ENCODE measurements around the gene WSCD1.

The WSCD1 gene

GRCh38 chr17:6047966-6048365, 22.2 kb upstream of the WSCD1 start:
- no peak for TF ChIP-seq CTCF (IDR thresholded peaks at IDR 0.05; ENCODE audit: insufficient read depth, low read length, poor library complexity, severe bottlenecking)
- Histone ChIP-seq H3K27me3 (replicated peaks; ENCODE audit: control insufficient read depth, insufficient read depth, low read length) (no peaks in the 10 kb centered on the region; the same call in 1 of the 2 replicates), H3K4me3 (replicated peaks; ENCODE audit: low read depth, low read length) (no peak overlapping the region), H3K36me3 (ENCODE audit: control insufficient read depth, insufficient read depth, low read length) (no peaks in the 10 kb centered on the region)
- no peak for DNase-seq (ENCODE audit: extremely low read depth, insufficient read length)

DNA sequence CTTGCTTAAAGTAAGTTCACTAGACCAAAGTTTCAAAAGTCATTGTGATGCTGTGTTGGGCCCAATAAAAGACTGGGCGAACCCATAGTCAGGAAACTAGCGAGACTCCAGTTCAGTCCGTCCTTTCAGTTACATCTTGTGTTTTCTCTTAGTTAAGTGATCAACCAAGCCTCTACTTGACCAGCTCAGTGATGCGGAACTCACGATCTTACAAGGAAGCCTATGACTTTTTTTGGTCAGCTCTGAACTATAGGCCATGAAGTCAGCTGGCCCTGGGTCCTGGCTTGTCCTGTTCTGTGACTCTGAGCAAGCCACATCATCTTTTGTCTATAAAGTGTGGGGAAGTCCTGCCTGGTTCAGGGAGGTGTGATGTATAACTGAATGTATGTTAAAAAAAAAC, 21.7 kb upstream of the WSCD1 start:
- no peak for TF ChIP-seq CTCF (IDR thresholded peaks at IDR 0.05; ENCODE audit: insufficient read depth, low read length, poor library complexity, severe bottlenecking)
- no peak for DNase-seq (ENCODE audit: extremely low read depth, insufficient read length)
- H3K36me3 ChIP-seq (ENCODE audit: control insufficient read depth, insufficient read depth, low read length), result no peaks in the 10 kb centered on the region
- no peak overlapping the region for H3K4me3 ChIP-seq (replicated peaks; ENCODE audit: low read depth, low read length)
- no peaks in the 10 kb centered on the region; the same call in 1 of the 2 replicates for H3K27me3 ChIP-seq (replicated peaks; ENCODE audit: control insufficient read depth, insufficient read depth, low read length)

- Histone ChIP-seq H3K4me3 (replicated peaks; ENCODE audit: low read depth, low read length) (no peak overlapping the region), H3K36me3 (ENCODE audit: control insufficient read depth, insufficient read depth, low read length) (no peaks in the 10 kb centered on the region)
- no peak for DNase-seq (ENCODE audit: extremely low read depth, insufficient read length)
Measured at GRCh38 chr17:6052926-6053325, 17.3 kb upstream of the WSCD1 start.

DNA sequence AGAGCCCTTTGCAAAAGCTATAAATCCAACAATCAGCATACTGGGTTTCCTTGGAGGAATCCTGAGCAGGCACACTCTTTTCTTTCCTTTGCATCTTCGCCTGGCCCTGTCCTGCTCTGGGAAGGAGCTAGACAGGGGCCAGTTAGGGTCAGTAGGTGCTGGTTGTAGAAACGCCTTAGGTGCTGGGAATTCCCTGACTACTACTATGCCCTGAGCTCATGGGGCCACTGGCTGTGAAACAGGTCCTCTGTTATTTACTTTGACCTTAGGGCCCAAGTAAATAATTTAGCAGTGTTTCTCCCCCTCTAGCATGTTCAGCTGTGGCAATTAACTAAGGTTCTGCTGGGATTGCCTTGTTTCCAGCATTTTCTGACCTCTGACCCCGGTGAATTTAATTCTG, 15.8 kb upstream of the WSCD1 start:
- no peak overlapping the region for H3K4me3 ChIP-seq (replicated peaks; ENCODE audit: low read depth, low read length)
- DNase-seq (ENCODE audit: extremely low read depth, insufficient read length), result no peak

More at GRCh38 chr17:6052926-6053325, 17.3 kb upstream of the WSCD1 start:
- H3K27me3 ChIP-seq (replicated peaks; ENCODE audit: control insufficient read depth, insufficient read depth, low read length), result no peaks in the 10 kb centered on the region; the same call in none of the 2 replicates
- no peak for TF ChIP-seq CTCF (IDR thresholded peaks at IDR 0.05; ENCODE audit: insufficient read depth, low read length, poor library complexity, severe bottlenecking)

DNA sequence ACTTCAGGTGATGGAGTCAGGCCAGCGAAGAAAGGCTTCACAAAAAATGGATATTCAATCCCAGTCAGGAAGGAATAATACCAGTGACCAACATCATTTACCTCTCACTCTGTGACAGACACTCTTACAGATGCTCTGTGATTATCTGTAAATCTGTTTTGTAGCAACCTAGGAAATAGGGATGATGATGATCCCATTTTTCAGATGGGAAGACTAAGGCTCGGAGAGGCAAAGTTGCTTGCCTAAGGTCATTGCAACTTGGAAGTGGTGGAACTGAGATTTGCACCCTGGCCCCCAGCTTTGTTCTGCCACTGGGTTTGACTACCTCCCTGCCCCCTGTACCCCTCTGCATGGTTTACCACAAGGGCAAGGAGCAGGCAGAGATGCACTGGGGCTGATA, 14.1 kb upstream of the WSCD1 start:
- DNase-seq (ENCODE audit: extremely low read depth, insufficient read length), result no peak
- Histone ChIP-seq H3K4me3 (replicated peaks; ENCODE audit: low read depth, low read length) (no peak overlapping the region), H3K36me3 (ENCODE audit: control insufficient read depth, insufficient read depth, low read length) (no peaks in the 10 kb centered on the region), H3K27me3 (replicated peaks; ENCODE audit: control insufficient read depth, insufficient read depth, low read length) (no peaks in the 10 kb centered on the region; the same call in none of the 2 replicates)
- TF ChIP-seq CTCF (IDR thresholded peaks at IDR 0.05; ENCODE audit: insufficient read depth, low read length, poor library complexity, severe bottlenecking), result no peak

More for the DNA sequence above, 15.8 kb upstream of the WSCD1 start:
- no peaks in the 10 kb centered on the region for H3K36me3 ChIP-seq (ENCODE audit: control insufficient read depth, insufficient read depth, low read length)
- no peaks in the 10 kb centered on the region; the same call in none of the 2 replicates for H3K27me3 ChIP-seq (replicated peaks; ENCODE audit: control insufficient read depth, insufficient read depth, low read length)
- no peak for TF ChIP-seq CTCF (IDR thresholded peaks at IDR 0.05; ENCODE audit: insufficient read depth, low read length, poor library complexity, severe bottlenecking)

- Histone ChIP-seq H3K4me3 (replicated peaks; ENCODE audit: low read depth, low read length) (no peak overlapping the region), H3K36me3 (ENCODE audit: control insufficient read depth, insufficient read depth, low read length) (no peaks in the 10 kb centered on the region), H3K27me3 (replicated peaks; ENCODE audit: control insufficient read depth, insufficient read depth, low read length) (no peaks in the 10 kb centered on the region; the same call in none of the 2 replicates)
- no peak for TF ChIP-seq CTCF (IDR thresholded peaks at IDR 0.05; ENCODE audit: insufficient read depth, low read length, poor library complexity, severe bottlenecking)
- no peak for DNase-seq (ENCODE audit: extremely low read depth, insufficient read length)
Measured at GRCh38 chr17:6057562-6057961, 12.6 kb upstream of the WSCD1 start.
